Muscle layer of colon (tissue), 2 donors: ENCODE measurements around the gene FAM168A.

Source experiments
- H3K27ac ChIP-seq: one replicate; pipeline ENCODE4 v1.7.0; 2013; ENCODE audit warnings: low read depth, mild to moderate bottlenecking, low read length, moderate library complexity
- H3K27me3 ChIP-seq, 2 donors: one replicate each; pipeline ENCODE4 v1.7.0; 2013; ENCODE audit warnings: low read length in 2 of 2, mild to moderate bottlenecking in 2 of 2; ENCODE audit not compliant: insufficient read depth in 2 of 2, control insufficient read depth in 1 of 2
- H3K36me3 ChIP-seq: one replicate; pipeline ENCODE4 v1.7.0; 2013; ENCODE audit warnings: mild to moderate bottlenecking, low read length; ENCODE audit not compliant: insufficient read depth
- H3K4me1 ChIP-seq: one replicate; pipeline ENCODE4 v1.7.0; 2013; ENCODE audit warnings: mild to moderate bottlenecking, low read length; ENCODE audit not compliant: insufficient read depth
- H3K4me3 ChIP-seq, 2 donors: one replicate each; pipeline ENCODE4 v1.7.0; 2013; ENCODE audit warnings: low read length in 2 of 2, low read depth in 1 of 2, mild to moderate bottlenecking in 1 of 2, moderate library complexity in 1 of 2
- H3K9ac ChIP-seq: one replicate; pipeline ENCODE4 v1.7.0; 2013; ENCODE audit warnings: low read length
- H3K9me3 ChIP-seq: one replicate; pipeline ENCODE4 v1.7.0; 2013; ENCODE audit warnings: mild to moderate bottlenecking, low read length
- donor health status: abdominal sarcoma.
- donor health status: Adenocarcinoma of cecum.

The FAM168A gene

GRCh38 chr11:73420136-73420535 is 177.8 kb downstream of the FAM168A start:
- H3K4me3 ChIP-seq, result no peak overlapping the region
- no peaks in the 10 kb centered on the region for H3K36me3 ChIP-seq
- no peaks in the 10 kb centered on the region for H3K9me3 ChIP-seq
- no peaks in the 10 kb centered on the region for H3K4me1 ChIP-seq
- H3K27ac ChIP-seq, result no peak overlapping the region
- no peaks in the 10 kb centered on the region for H3K27me3 ChIP-seq
- H3K9ac ChIP-seq, result no peak overlapping the region

GRCh38 chr11:73416786-73417185 is 181.1 kb downstream of the FAM168A start:
- Histone ChIP-seq H3K4me3 (no peak overlapping the region), H3K9me3 (no peaks in the 10 kb centered on the region), H3K27me3 (no peaks in the 10 kb centered on the region), H3K36me3 (no peaks in the 10 kb centered on the region), H3K27ac (no peak overlapping the region), H3K4me1 (no peaks in the 10 kb centered on the region), H3K9ac (no peak overlapping the region)

GRCh38 chr11:73415854-73416615 is 181.9 kb downstream of the FAM168A start:
- Histone ChIP-seq H3K27ac (no peak overlapping the region), H3K9me3 (no peaks in the 10 kb centered on the region), H3K36me3 (peaks cover 3% of the 10 kb centered on the region), H3K9ac (no peak overlapping the region), H3K4me3 (no peak overlapping the region), H3K27me3 (no peaks in the 10 kb centered on the region), H3K4me1 (no peaks in the 10 kb centered on the region)

GRCh38 chr11:73414977-73415651 is 182.8 kb downstream of the FAM168A start:
- H3K4me3 ChIP-seq, result no peak overlapping the region
- H3K36me3 ChIP-seq, result peaks cover 8% of the 10 kb centered on the region
- H3K9me3 ChIP-seq, result no peaks in the 10 kb centered on the region
- no peaks in the 10 kb centered on the region for H3K4me1 ChIP-seq
- H3K27me3 ChIP-seq, result no peaks in the 10 kb centered on the region
- H3K27ac ChIP-seq, result no peak overlapping the region
- H3K9ac ChIP-seq, result no peak overlapping the region

GRCh38 chr11:73413256-73413655 is 184.7 kb downstream of the FAM168A start:
- Histone ChIP-seq H3K36me3 (peaks cover 14% of the 10 kb centered on the region), H3K27ac (no peak overlapping the region), H3K9ac (no peak overlapping the region), H3K9me3 (no peaks in the 10 kb centered on the region), H3K27me3 (no peaks in the 10 kb centered on the region), H3K4me3 (no peak overlapping the region), H3K4me1 (no peaks in the 10 kb centered on the region)

GRCh38 chr11:73412308-73412707 is 185.6 kb downstream of the FAM168A start:
- H3K9ac ChIP-seq, result no peak overlapping the region
- H3K36me3 ChIP-seq, result peaks cover 14% of the 10 kb centered on the region
- H3K27me3 ChIP-seq, result no peaks in the 10 kb centered on the region
- H3K4me3 ChIP-seq, result no peak overlapping the region
- no peaks in the 10 kb centered on the region for H3K9me3 ChIP-seq
- H3K4me1 ChIP-seq, result no peaks in the 10 kb centered on the region
- H3K27ac ChIP-seq, result no peak overlapping the region

- no peak overlapping the region for H3K4me3 ChIP-seq
- H3K4me1 ChIP-seq, result no peaks in the 10 kb centered on the region
- no peaks in the 10 kb centered on the region for H3K27me3 ChIP-seq
- H3K9me3 ChIP-seq, result no peaks in the 10 kb centered on the region
- peaks cover 14% of the 10 kb centered on the region for H3K36me3 ChIP-seq
- no peak overlapping the region for H3K27ac ChIP-seq
- H3K9ac ChIP-seq, result no peak overlapping the region
Measured at GRCh38 chr11:73411031-73411430, 186.9 kb downstream of the FAM168A start.

GRCh38 chr11:73410627-73411026 is 187.3 kb downstream of the FAM168A start:
- Histone ChIP-seq H3K27me3 (no peaks in the 10 kb centered on the region), H3K4me3 (no peak overlapping the region), H3K9me3 (no peaks in the 10 kb centered on the region), H3K4me1 (no peaks in the 10 kb centered on the region), H3K36me3 (peaks cover 14% of the 10 kb centered on the region), H3K27ac (no peak overlapping the region), H3K9ac (no peak overlapping the region)

GRCh38 chr11:73409431-73409830 is 188.5 kb downstream of the FAM168A start:
- Histone ChIP-seq H3K27me3 (no peaks in the 10 kb centered on the region), H3K36me3 (peaks cover 14% of the 10 kb centered on the region), H3K4me1 (no peaks in the 10 kb centered on the region), H3K27ac (no peak overlapping the region), H3K9me3 (no peaks in the 10 kb centered on the region), H3K9ac (no peak overlapping the region), H3K4me3 (no peak overlapping the region)

GRCh38 chr11:73406619-73407018 is 191.3 kb downstream of the FAM168A start:
- H3K9ac ChIP-seq, result no peak overlapping the region
- H3K9me3 ChIP-seq, result no peaks in the 10 kb centered on the region
- H3K27ac ChIP-seq, result no peak overlapping the region
- H3K4me1 ChIP-seq, result no peaks in the 10 kb centered on the region
- H3K36me3 ChIP-seq, result peaks cover 14% of the 10 kb centered on the region
- no peaks in the 10 kb centered on the region for H3K27me3 ChIP-seq
- H3K4me3 ChIP-seq, result no peak overlapping the region

GRCh38 chr11:73406131-73406530 is 191.8 kb downstream of the FAM168A start:
- H3K27ac ChIP-seq, result no peak overlapping the region
- no peaks in the 10 kb centered on the region for H3K9me3 ChIP-seq
- no peaks in the 10 kb centered on the region for H3K27me3 ChIP-seq
- H3K36me3 ChIP-seq, result peaks cover 12% of the 10 kb centered on the region
- no peak overlapping the region for H3K4me3 ChIP-seq
- H3K4me1 ChIP-seq, result no peaks in the 10 kb centered on the region
- no peak overlapping the region for H3K9ac ChIP-seq

- no peak overlapping the region for H3K9ac ChIP-seq
- no peak overlapping the region for H3K4me3 ChIP-seq
- H3K36me3 ChIP-seq, result peaks cover 7% of the 10 kb centered on the region
- H3K27me3 ChIP-seq, result no peaks in the 10 kb centered on the region
- H3K4me1 ChIP-seq, result no peaks in the 10 kb centered on the region
- H3K27ac ChIP-seq, result no peak overlapping the region
- no peaks in the 10 kb centered on the region for H3K9me3 ChIP-seq
Measured at GRCh38 chr11:73405146-73405510, 192.8 kb downstream of the FAM168A start.
